DND-41 (cell line): ENCODE results near the gene ZNF473.

Experiments
- ATAC-seq: fragments of 200-7000 bp; cut with Tn5 transposase; 3 replicates; pipeline ENCODE4 v1.9.1; 2021; ENCODE audit warnings: low read depth; ENCODE audit not compliant: insufficient read depth
- DNase-seq: peaks from one replicate; pipeline ENCODE4 v3.0.0-alpha.2; 2020
- H2AFZ ChIP-seq: 2 replicates; pipeline ENCODE4 v1.6.0; 2012; ENCODE audit warnings: low read depth, low read length
- H3K27ac ChIP-seq: 2 replicates; pipeline ENCODE4 v1.5.1; 2012; ENCODE audit warnings: low read length, inconsistent platforms
- H3K27me3 ChIP-seq: fragments of 200-600 bp; sonication (generic); 2 replicates; pipeline ENCODE4 v1.6.0; 2012; ENCODE audit warnings: low read length, mild to moderate bottlenecking, inconsistent platforms; ENCODE audit not compliant: insufficient read depth, poor library complexity
- H3K36me3 ChIP-seq: 2 replicates; pipeline ENCODE4 v1.5.1; 2012; ENCODE audit warnings: low read length, inconsistent platforms; ENCODE audit not compliant: insufficient read depth
- H3K4me1 ChIP-seq: 2 replicates; pipeline ENCODE4 v1.5.1; 2012; ENCODE audit warnings: mild to moderate bottlenecking, low read length; ENCODE audit not compliant: insufficient read depth
- H3K4me2 ChIP-seq: 2 replicates; pipeline ENCODE4 v1.6.0; 2012; ENCODE audit warnings: mild to moderate bottlenecking, moderate library complexity, low read length, inconsistent platforms; ENCODE audit not compliant: insufficient read depth
- H3K4me3 ChIP-seq, 2 experiments: fragments of 200-600 bp in 1 of 2; shearing (Covaris generic) in 1 of 2; 2 replicates each; pipeline ENCODE4 v1.5.1; 2012 to 2016; ENCODE audit warnings: inconsistent platforms in 2 of 2, low read length in 2 of 2, mild to moderate bottlenecking in 2 of 2, low read depth in 1 of 2, moderate library complexity in 1 of 2
- H3K79me2 ChIP-seq: 2 replicates; pipeline ENCODE4 v1.6.0; 2012; ENCODE audit warnings: low read length, inconsistent platforms; ENCODE audit not compliant: insufficient read depth
- H3K9ac ChIP-seq: 2 replicates; pipeline ENCODE4 v1.6.0; 2012; ENCODE audit warnings: low read depth, mild to moderate bottlenecking, inconsistent platforms, low read length, moderate library complexity
- H3K9me3 ChIP-seq: 2 replicates; pipeline ENCODE4 v1.5.1; 2012; ENCODE audit warnings: low read length, moderate library complexity, mild to moderate bottlenecking, inconsistent platforms; ENCODE audit not compliant: insufficient read depth, severe bottlenecking
- H4K20me1 ChIP-seq: 2 replicates; pipeline ENCODE4 v1.6.0; 2012; ENCODE audit warnings: low read length; ENCODE audit not compliant: insufficient read depth
- EZH2 ChIP-seq: IDR thresholded peaks from 3 replicates; pipeline ENCODE4 v1.6.1; 2012; ENCODE audit warnings: borderline replicate concordance, low read depth, mild to moderate bottlenecking, moderate library complexity, low read length, inconsistent platforms; ENCODE audit not compliant: severe bottlenecking
- TF ChIP-seq, protein P1 (sequence below): IDR thresholded peaks from 2 replicates; pipeline ENCODE4 v1.5.1; 2012; ENCODE audit warnings: borderline replicate concordance, low read length, moderate library complexity, mild to moderate bottlenecking; ENCODE audit not compliant: poor library complexity, severe bottlenecking; ENCODE audit errors: extremely low read depth

Gene ZNF473

DNA sequence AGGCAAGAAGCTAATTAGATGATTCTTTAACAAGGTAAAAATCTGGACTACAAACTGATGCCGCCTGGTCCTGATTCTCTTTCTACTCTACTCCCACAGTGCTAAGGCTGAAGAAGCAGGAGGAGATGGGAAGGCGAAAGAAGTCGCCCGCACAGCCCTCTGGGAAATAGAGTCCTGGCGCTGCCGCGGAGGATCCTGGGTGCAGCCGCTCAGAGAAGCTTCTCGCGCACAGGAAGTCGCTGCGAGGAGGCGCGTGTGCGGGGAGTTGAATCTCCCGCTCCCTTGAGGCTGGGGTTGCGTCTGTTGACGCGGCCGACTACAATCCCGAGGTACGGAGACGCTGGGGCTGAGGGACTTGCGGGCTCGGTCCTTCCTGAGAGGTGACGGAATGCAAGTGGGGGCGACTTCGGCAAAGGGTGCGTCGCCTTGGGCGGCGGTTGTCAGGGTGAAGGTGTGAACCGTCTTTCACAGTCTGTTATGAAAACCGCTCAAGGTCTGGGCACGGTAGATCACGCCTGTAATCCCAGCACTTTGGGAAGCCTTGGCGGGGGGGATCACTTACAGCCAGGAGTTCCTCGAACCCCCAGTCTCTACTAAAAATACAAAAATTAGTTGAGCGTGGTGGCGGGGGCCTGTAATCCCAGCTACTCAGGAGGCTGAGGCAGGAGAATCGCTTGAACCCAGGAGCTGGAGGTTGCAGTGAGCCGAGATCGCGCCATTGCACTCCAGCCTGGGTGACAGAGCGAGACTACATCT is at the start of gene ZNF473:
Gene ZNF473, plus strand, starts transcription at position 212 of the 756 bp plus-strand sequence. CDS start 5,078 bp downstream, outside the sequence.
- Histone ChIP-seq H3K9ac (peak within 1 kb of the TSS; percentile 82), H3K27ac (peak within 1 kb of the TSS; percentile 95), H2AFZ (peak within 1 kb of the TSS; percentile 94), H3K36me3 (peaks cover 25% of the 10 kb centered on the region), H3K9me3 (no peaks in the 10 kb centered on the region), H4K20me1 (peaks cover 48% of the 10 kb centered on the region), H3K79me2 (peaks cover 90% of the 10 kb centered on the region), H3K4me2 (peak within 1 kb of the TSS; percentile 86), H3K27me3 (no peaks in the 10 kb centered on the region), H3K4me1 (peaks cover 44% of the 10 kb centered on the region), H3K4me3 (peak within 1 kb of the TSS; percentile 75 to 92)
- ATAC-seq (peak; percentile 82), DNase-seq (peak; percentile 95)
- TF ChIP-seq, protein P1, sequence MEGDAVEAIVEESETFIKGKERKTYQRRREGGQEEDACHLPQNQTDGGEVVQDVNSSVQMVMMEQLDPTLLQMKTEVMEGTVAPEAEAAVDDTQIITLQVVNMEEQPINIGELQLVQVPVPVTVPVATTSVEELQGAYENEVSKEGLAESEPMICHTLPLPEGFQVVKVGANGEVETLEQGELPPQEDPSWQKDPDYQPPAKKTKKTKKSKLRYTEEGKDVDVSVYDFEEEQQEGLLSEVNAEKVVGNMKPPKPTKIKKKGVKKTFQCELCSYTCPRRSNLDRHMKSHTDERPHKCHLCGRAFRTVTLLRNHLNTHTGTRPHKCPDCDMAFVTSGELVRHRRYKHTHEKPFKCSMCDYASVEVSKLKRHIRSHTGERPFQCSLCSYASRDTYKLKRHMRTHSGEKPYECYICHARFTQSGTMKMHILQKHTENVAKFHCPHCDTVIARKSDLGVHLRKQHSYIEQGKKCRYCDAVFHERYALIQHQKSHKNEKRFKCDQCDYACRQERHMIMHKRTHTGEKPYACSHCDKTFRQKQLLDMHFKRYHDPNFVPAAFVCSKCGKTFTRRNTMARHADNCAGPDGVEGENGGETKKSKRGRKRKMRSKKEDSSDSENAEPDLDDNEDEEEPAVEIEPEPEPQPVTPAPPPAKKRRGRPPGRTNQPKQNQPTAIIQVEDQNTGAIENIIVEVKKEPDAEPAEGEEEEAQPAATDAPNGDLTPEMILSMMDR, result no peak
- TF ChIP-seq EZH2, result no peak

DNA sequence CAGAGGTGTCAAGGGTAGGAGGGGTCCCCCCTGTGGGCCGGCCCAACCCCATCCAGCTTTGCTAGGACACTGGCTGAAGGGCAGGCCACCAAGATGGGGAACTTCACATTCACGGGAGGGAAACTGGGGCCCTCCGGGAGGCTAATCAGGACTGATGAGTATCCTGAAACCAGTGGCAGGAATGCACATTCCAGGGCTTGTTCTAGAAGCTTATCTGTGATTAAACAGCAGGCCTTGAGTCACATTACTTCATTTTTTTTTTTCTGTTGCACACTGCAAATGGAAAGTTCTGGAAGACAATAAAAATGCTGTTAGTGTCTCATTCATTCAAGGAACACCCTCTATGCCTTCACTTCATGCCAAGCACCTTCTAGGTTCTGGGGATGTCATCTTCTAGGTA is 49.3 kb upstream of the ZNF473 start:
- DNase-seq (no peak), ATAC-seq (no peak)
- Histone ChIP-seq H3K79me2 (no peaks in the 10 kb centered on the region), H3K4me2 (no peak overlapping the region), H3K36me3 (peaks cover 19% of the 10 kb centered on the region), H3K9me3 (no peaks in the 10 kb centered on the region), H3K27me3 (no peaks in the 10 kb centered on the region), H3K4me3 (no peak overlapping the region), H2AFZ (no peak overlapping the region), H4K20me1 (peaks cover 23% of the 10 kb centered on the region), H3K27ac (no peak overlapping the region), H3K4me1 (no peaks in the 10 kb centered on the region), H3K9ac (no peak overlapping the region)
- TF ChIP-seq, protein P1, result no peak
- no peak for TF ChIP-seq EZH2

DNA sequence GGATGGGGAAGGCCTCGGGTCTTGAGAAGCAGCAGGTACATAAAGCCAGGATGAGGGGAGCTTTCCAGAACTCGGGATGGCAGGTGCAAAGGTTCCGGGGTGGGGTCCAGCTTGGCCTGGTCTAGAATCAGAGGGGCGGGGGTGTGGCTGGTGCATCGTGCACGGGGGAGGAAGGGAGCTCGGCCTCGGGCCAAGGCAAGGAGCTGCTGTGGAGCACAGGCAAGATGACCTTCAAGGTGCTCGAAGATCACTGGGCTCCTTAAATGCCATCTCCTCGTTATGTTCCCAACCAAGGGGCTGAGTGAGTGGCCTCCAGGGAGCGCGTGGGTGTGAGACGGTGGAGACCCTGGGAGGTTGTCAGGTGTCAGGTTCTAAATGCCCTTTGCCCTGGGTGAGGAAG is 48.7 kb upstream of the ZNF473 start:
- H3K27me3 ChIP-seq, result no peaks in the 10 kb centered on the region

More for the DNA sequence above, 48.7 kb upstream of the ZNF473 start:
- DNase-seq (no peak), ATAC-seq (no peak)
- Histone ChIP-seq H3K36me3 (peaks cover 25% of the 10 kb centered on the region), H3K4me3 (no peak overlapping the region), H3K4me2 (no peak overlapping the region), H2AFZ (no peak overlapping the region), H3K4me1 (no peaks in the 10 kb centered on the region), H3K9ac (no peak overlapping the region), H4K20me1 (peaks cover 23% of the 10 kb centered on the region), H3K27ac (no peak overlapping the region), H3K79me2 (no peaks in the 10 kb centered on the region), H3K9me3 (no peaks in the 10 kb centered on the region)
- TF ChIP-seq, protein P1, result no peak
- TF ChIP-seq EZH2, result no peak
